K562 (cell line): ENCODE results near the gene CTSF. TPM values are rescaled to one million over a fixed set of nuclear protein-coding genes. Genes with fewer than 3 reads are reported as not detected.

Experiments used
- DACH1 ChIP-seq: fragments of 450-650 bp; IDR thresholded peaks from 2 replicates; pipeline ENCODE4 v1.6.1; 2018; ENCODE audit not compliant: partially characterized antibody
- ELF1 ChIP-seq: fragments of 200-800 bp; sonication (Bioruptor generic); IDR thresholded peaks from 2 replicates; pipeline ENCODE4 v1.6.1; 2016; ENCODE audit warnings: missing genetic modification characterization, missing compliant biosample characterization
- FOXK2 ChIP-seq, 2 experiments: fragments of 450-650 bp; IDR thresholded peaks in 1 of 2; conservative IDR thresholded peaks in 1 of 2; 2 replicates each; pipeline ENCODE4 v1.6.1; 2016; ENCODE audit warnings: low read depth in 2 of 2, mild to moderate bottlenecking in 1 of 2
- KLF16 ChIP-seq: IDR thresholded peaks from 2 replicates; pipeline ENCODE4 v1.6.1; 2016; ENCODE audit warnings: antibody characterized with exemption
- ZBTB1 ChIP-seq: sonication (generic); formaldehyde crosslinking; IDR thresholded peaks from 2 replicates; pipeline ENCODE4 v1.8.1; 2023; ENCODE audit warnings: missing genetic modification reagents, low read depth, mild to moderate bottlenecking, borderline replicate concordance
- ZC3H11A ChIP-seq: IDR thresholded peaks from 2 replicates; pipeline ENCODE4 v1.6.1; 2012; ENCODE audit warnings: low read depth, low read length, improper control_type of control experiment
- ZNF232 ChIP-seq: sonication (generic); formaldehyde crosslinking; IDR thresholded peaks from 2 replicates; pipeline ENCODE4 v1.8.0; 2022; ENCODE audit warnings: mild to moderate bottlenecking, missing genetic modification reagents
- ZNF316 ChIP-seq: fragments of 450-650 bp; IDR thresholded peaks from 2 replicates; pipeline ENCODE4 v1.6.1; 2016
- ZSCAN32 ChIP-seq: fragments of 450-650 bp; formaldehyde crosslinking; IDR thresholded peaks from 2 replicates; pipeline ENCODE4 v1.4.0; 2020; ENCODE audit warnings: mild to moderate bottlenecking, moderate library complexity
- polyA plus RNA-seq, 8 experiments: library from polyadenylated mRNA; depleted of rRNA in 4 of 8; stranded (reverse) in 5 of 8; unstranded in 3 of 8; fragments of >200 nt; fragmentation: Nextera tagmentation in 2 of 8; fragmentation: Illumina TruSeq in 1 of 8; extraction: Ambion mirVana in 2 of 8; extraction: Trizol in 1 of 8; gene quantifications; 2 replicates each; pipeline versions ENCODE4 v1.2.1 to v1.2.3, GENCODE V29; 2011 to 2014; ENCODE audit warnings: inconsistent platforms in 1 of 8, missing spikeins in 1 of 8
- total RNA-seq, 7 experiments: library from RNA; depleted of rRNA in 6 of 7; stranded (reverse); fragments of >200 nt in 6 of 7; fragmentation: Illumina TruSeq in 2 of 7; extraction: Trizol in 2 of 7; gene quantifications; 2 replicates each; pipeline versions ENCODE4 v1.2.1 to v1.2.3, GENCODE V29; 2011 to 2021; ENCODE audit warnings: low replicate concordance in 1 of 7
- TF ChIP-seq, protein P1 (sequence below): fragments of 450-650 bp; IDR thresholded peaks from 2 replicates; pipeline ENCODE4 v1.6.1; 2016; ENCODE audit warnings: mild to moderate bottlenecking, moderate library complexity
- TF ChIP-seq, protein P2 (sequence below): fragments of 250-450 bp; sonication (Bioruptor Pico); IDR thresholded peaks from 2 replicates; pipeline ENCODE4 v1.4.0; 2020
- TF ChIP-seq, protein P3 (sequence below), 2 experiments: fragments of 450-650 bp; conservative IDR thresholded peaks; 2 replicates each; pipeline ENCODE4 v1.6.1; 2017; ENCODE audit warnings: mild to moderate bottlenecking in 2 of 2, moderate library complexity in 2 of 2

The CTSF gene
- total and polyA plus RNA-seq, 9 of the 15 experiments (the other 6 are each of a cell fraction or from before 2014, with no cell fraction given), result 0.41 to 10.5 (median 3.8) TPM

DNA sequence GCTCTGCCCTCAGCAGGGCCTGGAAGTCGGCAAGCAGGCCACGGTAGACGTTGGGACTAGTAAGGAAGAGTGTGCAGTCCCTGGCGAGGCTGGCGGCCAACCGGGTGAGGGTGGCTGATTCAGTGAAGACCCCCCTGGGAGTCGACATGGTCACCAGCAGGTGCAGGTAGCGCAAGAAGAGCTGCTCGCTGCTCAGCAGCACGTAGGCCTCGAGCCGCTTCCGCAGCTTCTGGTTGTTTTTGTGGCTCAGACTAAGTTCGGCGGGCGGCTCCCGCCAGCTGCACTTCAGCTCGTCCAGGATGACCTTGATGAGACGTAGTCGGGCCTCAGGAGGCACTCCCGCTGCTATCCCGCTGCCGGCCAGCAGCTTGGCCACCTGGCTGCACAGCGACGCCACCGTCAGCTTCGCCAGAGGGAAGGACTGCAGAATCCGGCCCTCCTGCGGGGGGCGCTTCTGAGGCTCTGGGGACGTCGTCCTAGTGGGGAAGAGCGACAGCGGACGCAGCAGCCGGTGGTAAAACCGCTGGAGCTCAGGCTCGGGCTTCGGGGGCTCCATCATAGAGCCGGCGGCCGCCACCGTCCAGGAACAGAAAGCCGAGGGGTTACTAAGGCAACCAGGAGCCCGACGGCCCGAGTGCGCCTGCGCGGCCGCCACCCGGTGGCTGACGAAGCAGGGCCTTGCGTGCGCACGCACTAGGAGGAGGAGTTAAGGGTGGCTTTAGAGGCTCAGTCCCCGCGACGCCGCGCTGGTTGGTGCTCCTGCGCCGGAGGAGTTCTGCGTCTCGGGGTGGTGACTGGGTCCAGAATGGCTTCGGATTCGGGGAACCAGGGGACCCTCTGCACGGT, 24.3 kb upstream of the CTSF start, which contains the start of the genes CCDC87 and CCS (continued):
- TF ChIP-seq, protein P1, sequence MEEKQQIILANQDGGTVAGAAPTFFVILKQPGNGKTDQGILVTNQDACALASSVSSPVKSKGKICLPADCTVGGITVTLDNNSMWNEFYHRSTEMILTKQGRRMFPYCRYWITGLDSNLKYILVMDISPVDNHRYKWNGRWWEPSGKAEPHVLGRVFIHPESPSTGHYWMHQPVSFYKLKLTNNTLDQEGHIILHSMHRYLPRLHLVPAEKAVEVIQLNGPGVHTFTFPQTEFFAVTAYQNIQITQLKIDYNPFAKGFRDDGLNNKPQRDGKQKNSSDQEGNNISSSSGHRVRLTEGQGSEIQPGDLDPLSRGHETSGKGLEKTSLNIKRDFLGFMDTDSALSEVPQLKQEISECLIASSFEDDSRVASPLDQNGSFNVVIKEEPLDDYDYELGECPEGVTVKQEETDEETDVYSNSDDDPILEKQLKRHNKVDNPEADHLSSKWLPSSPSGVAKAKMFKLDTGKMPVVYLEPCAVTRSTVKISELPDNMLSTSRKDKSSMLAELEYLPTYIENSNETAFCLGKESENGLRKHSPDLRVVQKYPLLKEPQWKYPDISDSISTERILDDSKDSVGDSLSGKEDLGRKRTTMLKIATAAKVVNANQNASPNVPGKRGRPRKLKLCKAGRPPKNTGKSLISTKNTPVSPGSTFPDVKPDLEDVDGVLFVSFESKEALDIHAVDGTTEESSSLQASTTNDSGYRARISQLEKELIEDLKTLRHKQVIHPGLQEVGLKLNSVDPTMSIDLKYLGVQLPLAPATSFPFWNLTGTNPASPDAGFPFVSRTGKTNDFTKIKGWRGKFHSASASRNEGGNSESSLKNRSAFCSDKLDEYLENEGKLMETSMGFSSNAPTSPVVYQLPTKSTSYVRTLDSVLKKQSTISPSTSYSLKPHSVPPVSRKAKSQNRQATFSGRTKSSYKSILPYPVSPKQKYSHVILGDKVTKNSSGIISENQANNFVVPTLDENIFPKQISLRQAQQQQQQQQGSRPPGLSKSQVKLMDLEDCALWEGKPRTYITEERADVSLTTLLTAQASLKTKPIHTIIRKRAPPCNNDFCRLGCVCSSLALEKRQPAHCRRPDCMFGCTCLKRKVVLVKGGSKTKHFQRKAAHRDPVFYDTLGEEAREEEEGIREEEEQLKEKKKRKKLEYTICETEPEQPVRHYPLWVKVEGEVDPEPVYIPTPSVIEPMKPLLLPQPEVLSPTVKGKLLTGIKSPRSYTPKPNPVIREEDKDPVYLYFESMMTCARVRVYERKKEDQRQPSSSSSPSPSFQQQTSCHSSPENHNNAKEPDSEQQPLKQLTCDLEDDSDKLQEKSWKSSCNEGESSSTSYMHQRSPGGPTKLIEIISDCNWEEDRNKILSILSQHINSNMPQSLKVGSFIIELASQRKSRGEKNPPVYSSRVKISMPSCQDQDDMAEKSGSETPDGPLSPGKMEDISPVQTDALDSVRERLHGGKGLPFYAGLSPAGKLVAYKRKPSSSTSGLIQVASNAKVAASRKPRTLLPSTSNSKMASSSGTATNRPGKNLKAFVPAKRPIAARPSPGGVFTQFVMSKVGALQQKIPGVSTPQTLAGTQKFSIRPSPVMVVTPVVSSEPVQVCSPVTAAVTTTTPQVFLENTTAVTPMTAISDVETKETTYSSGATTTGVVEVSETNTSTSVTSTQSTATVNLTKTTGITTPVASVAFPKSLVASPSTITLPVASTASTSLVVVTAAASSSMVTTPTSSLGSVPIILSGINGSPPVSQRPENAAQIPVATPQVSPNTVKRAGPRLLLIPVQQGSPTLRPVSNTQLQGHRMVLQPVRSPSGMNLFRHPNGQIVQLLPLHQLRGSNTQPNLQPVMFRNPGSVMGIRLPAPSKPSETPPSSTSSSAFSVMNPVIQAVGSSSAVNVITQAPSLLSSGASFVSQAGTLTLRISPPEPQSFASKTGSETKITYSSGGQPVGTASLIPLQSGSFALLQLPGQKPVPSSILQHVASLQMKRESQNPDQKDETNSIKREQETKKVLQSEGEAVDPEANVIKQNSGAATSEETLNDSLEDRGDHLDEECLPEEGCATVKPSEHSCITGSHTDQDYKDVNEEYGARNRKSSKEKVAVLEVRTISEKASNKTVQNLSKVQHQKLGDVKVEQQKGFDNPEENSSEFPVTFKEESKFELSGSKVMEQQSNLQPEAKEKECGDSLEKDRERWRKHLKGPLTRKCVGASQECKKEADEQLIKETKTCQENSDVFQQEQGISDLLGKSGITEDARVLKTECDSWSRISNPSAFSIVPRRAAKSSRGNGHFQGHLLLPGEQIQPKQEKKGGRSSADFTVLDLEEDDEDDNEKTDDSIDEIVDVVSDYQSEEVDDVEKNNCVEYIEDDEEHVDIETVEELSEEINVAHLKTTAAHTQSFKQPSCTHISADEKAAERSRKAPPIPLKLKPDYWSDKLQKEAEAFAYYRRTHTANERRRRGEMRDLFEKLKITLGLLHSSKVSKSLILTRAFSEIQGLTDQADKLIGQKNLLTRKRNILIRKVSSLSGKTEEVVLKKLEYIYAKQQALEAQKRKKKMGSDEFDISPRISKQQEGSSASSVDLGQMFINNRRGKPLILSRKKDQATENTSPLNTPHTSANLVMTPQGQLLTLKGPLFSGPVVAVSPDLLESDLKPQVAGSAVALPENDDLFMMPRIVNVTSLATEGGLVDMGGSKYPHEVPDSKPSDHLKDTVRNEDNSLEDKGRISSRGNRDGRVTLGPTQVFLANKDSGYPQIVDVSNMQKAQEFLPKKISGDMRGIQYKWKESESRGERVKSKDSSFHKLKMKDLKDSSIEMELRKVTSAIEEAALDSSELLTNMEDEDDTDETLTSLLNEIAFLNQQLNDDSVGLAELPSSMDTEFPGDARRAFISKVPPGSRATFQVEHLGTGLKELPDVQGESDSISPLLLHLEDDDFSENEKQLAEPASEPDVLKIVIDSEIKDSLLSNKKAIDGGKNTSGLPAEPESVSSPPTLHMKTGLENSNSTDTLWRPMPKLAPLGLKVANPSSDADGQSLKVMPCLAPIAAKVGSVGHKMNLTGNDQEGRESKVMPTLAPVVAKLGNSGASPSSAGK, result peak; percentile 88
- TF ChIP-seq FOXK2 (conservative IDR thresholded peaks at IDR 0.05 in 1 of 2, IDR thresholded peaks at IDR 0.05 in 1 of 2; ENCODE audit: low read depth in 2 of 2) (0 out of 4 replicates have a peak, but pooled peaks of 1 of the 2 experiments have one; percentile 21), ZBTB1 (0 out of 2 replicates have a peak, but pooled peaks have one; percentile 7), ZSCAN32 (no peak), DACH1 (peak; percentile 51), ZNF316 (peak; percentile 46; the same call in 1 of the 2 replicates), ELF1 (tag) (no peak), KLF16 (peak; percentile 66; the same call in 1 of the 2 replicates), ZNF232 (no peak), ZC3H11A (no peak)
- TF ChIP-seq, protein P2, sequence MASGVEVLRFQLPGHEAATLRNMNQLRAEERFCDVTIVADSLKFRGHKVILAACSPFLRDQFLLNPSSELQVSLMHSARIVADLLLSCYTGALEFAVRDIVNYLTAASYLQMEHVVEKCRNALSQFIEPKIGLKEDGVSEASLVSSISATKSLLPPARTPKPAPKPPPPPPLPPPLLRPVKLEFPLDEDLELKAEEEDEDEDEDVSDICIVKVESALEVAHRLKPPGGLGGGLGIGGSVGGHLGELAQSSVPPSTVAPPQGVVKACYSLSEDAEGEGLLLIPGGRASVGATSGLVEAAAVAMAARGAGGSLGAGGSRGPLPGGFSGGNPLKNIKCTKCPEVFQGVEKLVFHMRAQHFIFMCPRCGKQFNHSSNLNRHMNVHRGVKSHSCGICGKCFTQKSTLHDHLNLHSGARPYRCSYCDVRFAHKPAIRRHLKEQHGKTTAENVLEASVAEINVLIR (CRISPR knock-in tag), result peak; percentile 36; the same call in 1 of the 2 replicates
- TF ChIP-seq, protein P3, sequence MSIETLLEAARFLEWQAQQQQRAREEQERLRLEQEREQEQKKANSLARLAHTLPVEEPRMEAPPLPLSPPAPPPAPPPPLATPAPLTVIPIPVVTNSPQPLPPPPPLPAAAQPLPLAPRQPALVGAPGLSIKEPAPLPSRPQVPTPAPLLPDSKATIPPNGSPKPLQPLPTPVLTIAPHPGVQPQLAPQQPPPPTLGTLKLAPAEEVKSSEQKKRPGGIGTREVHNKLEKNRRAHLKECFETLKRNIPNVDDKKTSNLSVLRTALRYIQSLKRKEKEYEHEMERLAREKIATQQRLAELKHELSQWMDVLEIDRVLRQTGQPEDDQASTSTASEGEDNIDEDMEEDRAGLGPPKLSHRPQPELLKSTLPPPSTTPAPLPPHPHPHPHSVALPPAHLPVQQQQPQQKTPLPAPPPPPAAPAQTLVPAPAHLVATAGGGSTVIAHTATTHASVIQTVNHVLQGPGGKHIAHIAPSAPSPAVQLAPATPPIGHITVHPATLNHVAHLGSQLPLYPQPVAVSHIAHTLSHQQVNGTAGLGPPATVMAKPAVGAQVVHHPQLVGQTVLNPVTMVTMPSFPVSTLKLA (conservative IDR thresholded peaks at IDR 0.05), result peak in 1 of 2 experiments; percentile 82; a peak in 3 of 4 replicates
